Measurements from ENCODE around the gene MYO3A.

The MYO3A gene

DNA sequence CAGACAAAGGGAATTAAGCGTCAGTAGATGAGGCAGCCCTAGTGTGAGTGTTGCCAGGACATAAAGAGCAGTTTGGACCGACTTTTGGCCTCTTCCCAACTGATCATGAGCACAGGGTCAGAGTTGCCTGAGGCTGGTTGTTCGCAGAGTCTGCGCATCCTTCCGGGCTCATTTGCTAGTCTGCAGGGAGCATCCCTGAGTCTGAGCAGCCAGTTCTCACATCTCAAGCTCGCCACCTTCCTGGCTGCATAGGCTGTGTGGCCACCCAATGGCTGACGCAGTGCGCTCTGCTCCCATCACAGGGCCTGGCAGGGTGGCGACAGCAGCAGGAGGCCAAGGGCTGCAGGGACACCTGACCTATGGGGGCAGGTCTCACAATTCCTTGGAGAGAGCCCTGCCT, 287.5 kb downstream of the MYO3A start:
- Histone ChIP-seq H2AK5ac (ENCODE audit: low read depth, low read length) (no peak overlapping the region), H4K8ac (ENCODE audit: low read depth, low read length) (no peak overlapping the region), H3K79me1 (ENCODE audit: low read depth, low read length) (no peaks in the 10 kb centered on the region), H3K4me3 (ENCODE audit: low read length in 2 of 2) (no peak overlapping the region), H3K27ac (replicated peaks; ENCODE audit: low read length) (no peak overlapping the region), H3K18ac (ENCODE audit: low read length) (no peak overlapping the region), H2BK120ac (ENCODE audit: low read depth, low read length) (no peak overlapping the region), H3K36me3 (replicated peaks in 1 of 2; ENCODE audit: control insufficient read depth in 2 of 2, insufficient read depth in 2 of 2, low read length in 2 of 2) (no peaks in the 10 kb centered on the region), H2BK15ac (ENCODE audit: low read length) (no peak overlapping the region), H2BK12ac (ENCODE audit: low read length) (peak overlapping the region; percentile 19), H3K23ac (ENCODE audit: low read depth, low read length, poor library complexity) (no peak overlapping the region), H3K9ac (ENCODE audit: low read depth, low read length, poor library complexity) (no peak overlapping the region), H2BK5ac (ENCODE audit: low read length) (no peak overlapping the region), H3K4ac (ENCODE audit: low read length) (no peak overlapping the region), H3K27me3 (ENCODE audit: control insufficient read depth in 3 of 3, insufficient read depth in 3 of 3, low read depth in 1 of 3, low read length in 3 of 3) (peaks cover 14 to 73% (median 49%) of the 10 kb centered on the region in 3 experiments), H4K91ac (ENCODE audit: low read depth, low read length, poor library complexity) (no peak overlapping the region), H2AFZ (ENCODE audit: low read length) (no peak overlapping the region), H3K4me2 (ENCODE audit: insufficient read depth, low read length, poor library complexity, severe bottlenecking) (no peak overlapping the region), H3K9me3 (replicated peaks in 1 of 2; ENCODE audit: control insufficient read depth in 2 of 2, insufficient read depth in 1 of 2, low read depth in 1 of 2, low read length in 2 of 2) (no peaks in the 10 kb centered on the region), H3K4me1 (ENCODE audit: control insufficient read depth in 2 of 2, insufficient read depth in 1 of 2, low read depth in 1 of 2, low read length in 2 of 2) (peaks cover 0 to 5% of the 10 kb centered on the region in 2 donors), H3K14ac (ENCODE audit: low read length) (peak overlapping the region; percentile 86)
- no peak for DNase-seq (ENCODE audit: low spot score)
- no CpG with 5 or more reads among the region's 9 CpGs for WGBS, 2 donors (ENCODE audit: extremely low coverage in 2 of 2, insufficient read length in 2 of 2, insufficient replicate concordance in 1 of 2)

DNA sequence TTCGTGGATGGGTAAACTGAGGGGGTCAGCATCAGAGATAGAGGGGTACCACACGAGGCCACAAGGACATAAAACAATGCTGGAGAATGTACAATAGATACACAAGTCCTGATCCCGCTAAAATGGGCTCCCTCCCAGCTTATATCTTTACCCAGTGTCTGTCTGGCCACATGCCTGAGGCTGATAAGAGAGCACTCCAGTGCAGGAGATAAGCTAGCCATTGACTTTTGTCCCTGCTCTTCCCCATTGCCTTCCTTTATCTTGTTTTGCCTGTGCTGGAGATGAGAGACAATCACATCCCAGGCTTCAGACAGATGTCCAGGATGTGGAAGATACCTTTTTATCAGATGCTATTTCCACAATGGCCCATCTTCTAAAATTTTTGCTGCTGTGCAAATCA, 288.5 kb downstream of the MYO3A start:
- no CpG with 5 or more reads among the region's 3 CpGs for WGBS, 2 donors (ENCODE audit: extremely low coverage in 2 of 2, insufficient read length in 2 of 2, insufficient replicate concordance in 1 of 2)
- no peak overlapping the region for H3K4me3 ChIP-seq (ENCODE audit: low read length in 2 of 2)
- no peak overlapping the region for H3K18ac ChIP-seq (ENCODE audit: low read length)
- H3K79me1 ChIP-seq (ENCODE audit: low read depth, low read length) = no peaks in the 10 kb centered on the region
- no peak overlapping the region for H2BK120ac ChIP-seq (ENCODE audit: low read depth, low read length)
- no peak overlapping the region for H3K4ac ChIP-seq (ENCODE audit: low read length)
- H3K27me3 ChIP-seq (ENCODE audit: control insufficient read depth in 3 of 3, insufficient read depth in 3 of 3, low read depth in 1 of 3, low read length in 3 of 3) = peaks cover 4 to 63% (median 39%) of the 10 kb centered on the region in 3 experiments
- H3K23ac ChIP-seq (ENCODE audit: low read depth, low read length, poor library complexity) = no peak overlapping the region
- H4K8ac ChIP-seq (ENCODE audit: low read depth, low read length) = no peak overlapping the region
- no peak overlapping the region for H4K91ac ChIP-seq (ENCODE audit: low read depth, low read length, poor library complexity)
- no peak overlapping the region for H2AK5ac ChIP-seq (ENCODE audit: low read depth, low read length)
- no peak overlapping the region for H2BK15ac ChIP-seq (ENCODE audit: low read length)
- H3K14ac ChIP-seq (ENCODE audit: low read length) = no peak overlapping the region
- no peak overlapping the region for H3K9ac ChIP-seq (ENCODE audit: low read depth, low read length, poor library complexity)
- H2BK5ac ChIP-seq (ENCODE audit: low read length) = no peak overlapping the region
- H3K9me3 ChIP-seq (replicated peaks in 1 of 2; ENCODE audit: control insufficient read depth in 2 of 2, insufficient read depth in 1 of 2, low read depth in 1 of 2, low read length in 2 of 2) = no peaks in the 10 kb centered on the region
- no peak for DNase-seq (ENCODE audit: low spot score)
- no peak overlapping the region for H2AFZ ChIP-seq (ENCODE audit: low read length)
- no peaks in the 10 kb centered on the region for H3K36me3 ChIP-seq (replicated peaks in 1 of 2; ENCODE audit: control insufficient read depth in 2 of 2, insufficient read depth in 2 of 2, low read length in 2 of 2)
- peaks cover 0 to 2% of the 10 kb centered on the region in 2 donors for H3K4me1 ChIP-seq (ENCODE audit: control insufficient read depth in 2 of 2, insufficient read depth in 1 of 2, low read depth in 1 of 2, low read length in 2 of 2)
- H3K4me2 ChIP-seq (ENCODE audit: insufficient read depth, low read length, poor library complexity, severe bottlenecking) = no peak overlapping the region
- no peak overlapping the region for H3K27ac ChIP-seq (replicated peaks; ENCODE audit: low read length)
- no peak overlapping the region for H2BK12ac ChIP-seq (ENCODE audit: low read length)

DNA sequence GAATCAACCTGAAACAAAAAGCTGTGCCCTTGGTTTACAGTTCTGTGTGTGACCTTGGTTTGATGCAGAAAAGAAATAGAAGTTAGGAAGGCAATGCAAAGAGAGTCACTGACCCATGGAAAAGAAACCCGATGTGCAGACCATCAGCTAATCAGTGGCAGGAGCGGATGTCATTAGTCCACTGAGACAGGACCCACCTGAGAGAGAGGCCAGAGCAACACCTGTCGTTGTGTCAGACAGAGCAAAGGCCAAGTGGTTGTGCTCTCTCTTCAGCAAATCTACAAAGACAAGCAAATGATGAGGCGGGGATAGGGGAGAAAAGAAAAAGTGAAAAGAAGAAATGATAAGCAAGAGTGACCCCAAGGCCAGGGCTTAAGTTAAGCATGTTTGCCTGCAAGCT, 291.3 kb downstream of the MYO3A start:
- no peaks in the 10 kb centered on the region for H3K4me1 ChIP-seq (ENCODE audit: control insufficient read depth in 2 of 2, insufficient read depth in 1 of 2, low read depth in 1 of 2, low read length in 2 of 2)
- no peaks in the 10 kb centered on the region for H3K36me3 ChIP-seq (replicated peaks in 1 of 2; ENCODE audit: control insufficient read depth in 2 of 2, insufficient read depth in 2 of 2, low read length in 2 of 2)
- H3K4me3 ChIP-seq (ENCODE audit: low read length in 2 of 2) = no peak overlapping the region
- no peaks in the 10 kb centered on the region for H3K79me1 ChIP-seq (ENCODE audit: low read depth, low read length)
- H2BK15ac ChIP-seq (ENCODE audit: low read length) = no peak overlapping the region
- H2AFZ ChIP-seq (ENCODE audit: low read length) = no peak overlapping the region
- H4K91ac ChIP-seq (ENCODE audit: low read depth, low read length, poor library complexity) = no peak overlapping the region
- no peaks in the 10 kb centered on the region for H3K9me3 ChIP-seq (replicated peaks in 1 of 2; ENCODE audit: control insufficient read depth in 2 of 2, insufficient read depth in 1 of 2, low read depth in 1 of 2, low read length in 2 of 2)
- H3K27me3 ChIP-seq (ENCODE audit: control insufficient read depth in 3 of 3, insufficient read depth in 3 of 3, low read depth in 1 of 3, low read length in 3 of 3) = peaks cover 0 to 35% (median 18%) of the 10 kb centered on the region in 3 experiments
- no peak overlapping the region for H3K27ac ChIP-seq (replicated peaks; ENCODE audit: low read length)
- no peak overlapping the region for H4K8ac ChIP-seq (ENCODE audit: low read depth, low read length)
- H2BK120ac ChIP-seq (ENCODE audit: low read depth, low read length) = no peak overlapping the region
- no peak overlapping the region for H3K9ac ChIP-seq (ENCODE audit: low read depth, low read length, poor library complexity)
- no peak overlapping the region for H2AK5ac ChIP-seq (ENCODE audit: low read depth, low read length)
- no CpG with 5 or more reads among the region's 4 CpGs for WGBS, 2 donors (ENCODE audit: extremely low coverage in 2 of 2, insufficient read length in 2 of 2, insufficient replicate concordance in 1 of 2)
- no peak for DNase-seq (ENCODE audit: low spot score)
- no peak overlapping the region for H3K4ac ChIP-seq (ENCODE audit: low read length)
- H3K18ac ChIP-seq (ENCODE audit: low read length) = no peak overlapping the region
- H3K23ac ChIP-seq (ENCODE audit: low read depth, low read length, poor library complexity) = no peak overlapping the region
- H3K14ac ChIP-seq (ENCODE audit: low read length) = no peak overlapping the region
- no peak overlapping the region for H2BK12ac ChIP-seq (ENCODE audit: low read length)
- no peak overlapping the region for H2BK5ac ChIP-seq (ENCODE audit: low read length)
- H3K4me2 ChIP-seq (ENCODE audit: insufficient read depth, low read length, poor library complexity, severe bottlenecking) = no peak overlapping the region

DNA sequence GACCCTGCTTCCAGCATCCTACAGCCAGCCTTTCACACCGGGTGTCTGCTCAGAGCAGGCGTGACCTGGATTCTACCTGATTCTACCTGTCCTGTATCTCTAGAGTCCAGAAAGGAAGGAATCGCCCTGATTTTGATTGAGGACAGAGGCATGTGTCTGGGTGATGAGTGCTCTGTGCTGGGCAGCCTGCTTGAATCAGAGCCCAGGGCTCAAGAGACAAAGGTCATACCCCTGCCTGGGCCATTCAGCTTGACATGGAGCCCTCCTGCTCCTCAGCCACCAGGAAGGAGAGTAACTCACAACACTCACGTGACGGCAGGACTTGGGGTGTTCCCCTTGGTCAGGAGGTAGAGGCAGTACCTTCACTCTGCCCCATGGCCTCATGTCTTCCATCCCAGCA, 293.8 kb downstream of the MYO3A start:
- H3K23ac ChIP-seq (ENCODE audit: low read depth, low read length, poor library complexity) = no peak overlapping the region
- H3K9me3 ChIP-seq (replicated peaks in 1 of 2; ENCODE audit: control insufficient read depth in 2 of 2, insufficient read depth in 1 of 2, low read depth in 1 of 2, low read length in 2 of 2) = no peaks in the 10 kb centered on the region
- no peak overlapping the region for H3K4me3 ChIP-seq (ENCODE audit: low read length in 2 of 2)
- no peak overlapping the region for H3K9ac ChIP-seq (ENCODE audit: low read depth, low read length, poor library complexity)
- DNase-seq (ENCODE audit: low spot score) = no peak
- no peak overlapping the region for H3K27ac ChIP-seq (replicated peaks; ENCODE audit: low read length)
- no peak overlapping the region for H4K91ac ChIP-seq (ENCODE audit: low read depth, low read length, poor library complexity)
- H4K8ac ChIP-seq (ENCODE audit: low read depth, low read length) = no peak overlapping the region
- H2AFZ ChIP-seq (ENCODE audit: low read length) = no peak overlapping the region
- H3K18ac ChIP-seq (ENCODE audit: low read length) = no peak overlapping the region
- no peak overlapping the region for H2AK5ac ChIP-seq (ENCODE audit: low read depth, low read length)
- H3K4ac ChIP-seq (ENCODE audit: low read length) = no peak overlapping the region
- H3K27me3 ChIP-seq (ENCODE audit: control insufficient read depth in 3 of 3, insufficient read depth in 3 of 3, low read depth in 1 of 3, low read length in 3 of 3) = peaks cover 0 to 11% (median 0%) of the 10 kb centered on the region in 3 experiments
- no peak overlapping the region for H3K14ac ChIP-seq (ENCODE audit: low read length)
- H2BK12ac ChIP-seq (ENCODE audit: low read length) = no peak overlapping the region
- H3K4me2 ChIP-seq (ENCODE audit: insufficient read depth, low read length, poor library complexity, severe bottlenecking) = no peak overlapping the region
- H3K4me1 ChIP-seq (ENCODE audit: control insufficient read depth in 2 of 2, insufficient read depth in 1 of 2, low read depth in 1 of 2, low read length in 2 of 2) = no peaks in the 10 kb centered on the region
- no peaks in the 10 kb centered on the region for H3K79me1 ChIP-seq (ENCODE audit: low read depth, low read length)
- no CpG with 5 or more reads among the region's 5 CpGs for WGBS, 2 donors (ENCODE audit: extremely low coverage in 2 of 2, insufficient read length in 2 of 2, insufficient replicate concordance in 1 of 2)
- H2BK5ac ChIP-seq (ENCODE audit: low read length) = no peak overlapping the region
- no peak overlapping the region for H2BK120ac ChIP-seq (ENCODE audit: low read depth, low read length)
- H2BK15ac ChIP-seq (ENCODE audit: low read length) = no peak overlapping the region
- no peaks in the 10 kb centered on the region for H3K36me3 ChIP-seq (replicated peaks in 1 of 2; ENCODE audit: control insufficient read depth in 2 of 2, insufficient read depth in 2 of 2, low read length in 2 of 2)

Data from neuronal stem cell (in vitro differentiated cells).